Stomach (tissue), 9 donors: ENCODE data around the gene OR52W1. TPM values are rescaled to one million over a fixed set of nuclear protein-coding genes. Genes with fewer than 3 reads are reported as not detected.

Experiments
- DNase-seq, 2 donors: peaks; one replicate each; pipeline versions ENCODE4 v3.0.0 to v3.0.0-alpha.2; 2013 to 2019
- H3K27ac ChIP-seq, 5 donors: fragments of 200-600 bp in 4 of 5; sonication (generic) in 4 of 5; one replicate each; pipeline ENCODE4 v1.5.1; 2013 to 2019; ENCODE audit warnings: mild to moderate bottlenecking in 1 of 5, moderate library complexity in 1 of 5
- H3K27me3 ChIP-seq, 3 donors: fragments of 200-600 bp; sonication (generic); one replicate each; pipeline ENCODE4 v1.5.1; 2017 to 2019; ENCODE audit warnings: mixed run types in 1 of 3
- H3K36me3 ChIP-seq, 4 donors: fragments of 200-600 bp; sonication (generic); 1 replicate in 3 of 4; 2 replicates in 1 of 4; pipeline ENCODE4 v1.5.1; 2016 to 2019
- H3K4me1 ChIP-seq, 4 donors: fragments of 200-600 bp; sonication (generic); one replicate each; pipeline ENCODE4 v1.5.1; 2016 to 2019
- H3K4me3 ChIP-seq, 4 donors: fragments of 200-600 bp; sonication (generic) in 3 of 4; one replicate each; pipeline ENCODE4 v1.5.1; 2016 to 2019; ENCODE audit warnings: mild to moderate bottlenecking in 1 of 4
- H3K9me3 ChIP-seq, 4 donors: fragments of 200-600 bp; sonication (generic); one replicate each; pipeline ENCODE4 v1.5.1; 2016 to 2019
- CTCF ChIP-seq, 7 experiments: fragments of 450-650 bp in 4 of 7; fragments of 200-600 bp in 3 of 7; sonication (generic) in 3 of 7; IDR thresholded peaks; one replicate each; pipeline ENCODE4 v1.5.1; 2016 to 2019; ENCODE audit warnings: antibody characterized with exemption in 7 of 7, control low read depth in 2 of 7, mild to moderate bottlenecking in 1 of 7
- EP300 ChIP-seq: sonication (generic); formaldehyde crosslinking; IDR thresholded peaks from one replicate; pipeline ENCODE4 v1.6.1; 2017; ENCODE audit warnings: antibody characterized with exemption
- POLR2A ChIP-seq, 4 donors: fragments of 450-650 bp; IDR thresholded peaks; one replicate each; pipeline ENCODE4 v1.6.1; 2016; ENCODE audit warnings: antibody characterized with exemption in 4 of 4, control low read depth in 2 of 4, mild to moderate bottlenecking in 1 of 4, moderate library complexity in 1 of 4
- POLR2AphosphoS5 ChIP-seq, 3 donors: sonication (generic); formaldehyde crosslinking; IDR thresholded peaks; one replicate each; pipeline ENCODE4 v1.6.1; 2016; ENCODE audit warnings: antibody characterized with exemption in 3 of 3
- WGBS, 5 donors: extraction: QIAGEN DNeasy Blood & Tissue Kit in 3 of 5; methylation state at CpG; one replicate each; pipeline versions ENCODE4 v1.1.5 to v1.1.7; 2013 to 2018; 5-methylcytosine and 5-hydroxymethylcytosine counted together
- intact Hi-C: fragments of 100-400 bp; cut with DNase I; formaldehyde crosslinking; loops from one replicate; pipeline ENCODE4 v1.15.1; 2023; ENCODE audit warnings: low total_unique reads
- polyA plus RNA-seq, 3 donors: library from polyadenylated mRNA; stranded (reverse); fragments of 200-250 nt; gene quantifications; one replicate each; pipeline ENCODE4 v1.2.3, GENCODE V29; 2013
- total RNA-seq, 5 donors: library from RNA; depleted of rRNA; stranded (reverse); fragments of >200 nt; gene quantifications; one replicate each; pipeline versions ENCODE4 v1.1.0 to v1.2.3, GENCODE V29; 2014 to 2016
- donor health status: healthy with polysubstance abuse.
- donor health status: Bipolar disorder and iron deficiency.
- donor health status: healthy.

The OR52W1 gene
- total and polyA plus RNA-seq, 8 donors: not detected

DNA sequence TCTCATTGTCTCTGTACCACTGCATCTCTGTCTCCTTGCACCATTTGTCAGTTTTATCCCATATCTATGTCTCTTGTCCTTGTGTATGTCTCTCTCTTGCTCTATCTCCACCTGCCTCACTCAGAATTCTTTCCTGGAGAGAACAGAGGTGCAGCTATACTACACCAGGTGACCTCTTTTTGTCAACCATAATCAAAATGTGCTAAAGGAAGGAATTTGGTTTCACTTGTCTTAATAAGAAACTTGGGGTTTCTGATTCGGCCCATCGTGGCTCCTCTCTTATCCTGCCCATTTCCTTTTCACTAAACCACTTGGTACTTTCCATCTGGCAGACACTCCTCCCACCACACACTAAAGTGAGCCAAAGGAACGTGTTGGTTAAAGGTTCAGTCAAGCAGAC is 4.3 kb downstream of the OR52W1 start:
- peaks cover 0 to 49% (median 26%) of the 10 kb centered on the region in 4 donors for H3K36me3 ChIP-seq
- WGBS, 5 donors: 63 to 77% (median 72%) methylated on average over 3 of the region's 3 CpGs
- H3K4me3 ChIP-seq: no peak overlapping the region
- intact Hi-C loops: no loop called here
- TF ChIP-seq POLR2A (IDR thresholded peaks at IDR 0.05) (no peak), CTCF (IDR thresholded peaks at IDR 0.05) (no peak), POLR2AphosphoS5 (IDR thresholded peaks at IDR 0.05) (no peak), EP300 (no peak)
- H3K27ac ChIP-seq: no peak overlapping the region
- no peaks in the 10 kb centered on the region for H3K27me3 ChIP-seq
- H3K4me1 ChIP-seq: no peaks in the 10 kb centered on the region
- no peaks in the 10 kb centered on the region for H3K9me3 ChIP-seq
- DNase-seq: no peak

DNA sequence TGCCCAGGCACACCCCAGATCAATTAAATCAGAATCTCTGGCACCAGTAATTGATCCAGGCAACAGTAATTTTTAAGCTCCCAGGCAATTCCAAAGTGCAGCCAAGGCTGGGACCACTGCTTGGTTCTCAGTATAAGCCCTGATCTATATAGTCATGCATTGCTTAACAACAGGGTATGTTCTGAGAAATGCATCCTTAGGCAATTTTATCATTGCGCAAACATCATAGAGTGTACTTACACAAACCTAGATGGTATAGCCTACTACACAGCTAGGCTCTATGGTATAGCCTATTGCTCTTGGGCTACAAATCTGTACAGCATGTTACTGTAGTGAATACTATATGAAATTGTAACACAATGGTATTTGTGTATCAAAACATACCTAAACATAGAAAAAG is 5.7 kb downstream of the OR52W1 start:
- H3K36me3 ChIP-seq: peaks cover 2 to 61% (median 36%) of the 10 kb centered on the region in 4 donors
- H3K27ac ChIP-seq: no peak overlapping the region
- H3K9me3 ChIP-seq: no peaks in the 10 kb centered on the region
- H3K27me3 ChIP-seq: no peaks in the 10 kb centered on the region
- 93 to 100% (median 99%) methylated on average over 1 of the region's 1 CpG for WGBS, 5 donors
- H3K4me3 ChIP-seq: no peak overlapping the region
- no peak for DNase-seq
- intact Hi-C loops: no loop called here
- H3K4me1 ChIP-seq: no peaks in the 10 kb centered on the region
- no peak for TF ChIP-seq POLR2AphosphoS5 (IDR thresholded peaks at IDR 0.05)
- no peak for TF ChIP-seq EP300
- TF ChIP-seq CTCF (IDR thresholded peaks at IDR 0.05): no peak
- no peak for TF ChIP-seq POLR2A (IDR thresholded peaks at IDR 0.05)

DNA sequence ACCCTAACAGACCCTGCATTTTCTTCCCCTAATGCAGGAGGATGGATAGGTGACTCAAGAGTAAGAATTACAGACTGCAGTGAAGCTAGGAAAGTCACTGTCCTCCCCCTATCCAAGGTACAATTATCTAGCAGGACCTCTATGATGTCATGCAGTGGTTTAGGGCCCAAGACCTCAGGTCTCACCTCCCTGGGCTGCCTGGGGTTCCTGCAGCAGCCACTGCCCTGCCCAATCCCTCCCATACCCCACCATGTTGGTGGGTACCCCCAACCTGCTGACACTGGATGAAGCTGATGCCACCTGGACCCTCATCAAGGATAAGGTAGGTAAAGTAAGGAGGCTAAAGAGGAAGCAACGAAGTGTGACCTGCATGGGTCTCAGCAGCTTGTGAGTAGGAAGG is 6.3 kb downstream of the OR52W1 start, which contains the start of gene C11orf42:
Gene C11orf42, plus strand, starts transcription at position 192 of the 400 bp plus-strand sequence. Its CDS starts 59 bp downstream, at position 251.
- Histone ChIP-seq H3K27ac (peak within 1 kb of the TSS in 1 of 5 donors; percentile 20), H3K4me1 (no peaks in the 10 kb centered on the region), H3K9me3 (no peaks in the 10 kb centered on the region), H3K27me3 (no peaks in the 10 kb centered on the region), H3K36me3 (peaks cover 8 to 68% (median 43%) of the 10 kb centered on the region in 4 donors), H3K4me3 (no peak within 1 kb of the TSS)
- WGBS, 5 donors: 91 to 100% (median 97%) methylated on average over 1 of the region's 1 CpG
- TF ChIP-seq POLR2A (IDR thresholded peaks at IDR 0.05): no peak
- TF ChIP-seq CTCF (IDR thresholded peaks at IDR 0.05): no peak
- TF ChIP-seq EP300: no peak
- no peak for TF ChIP-seq POLR2AphosphoS5 (IDR thresholded peaks at IDR 0.05)
- no peak for DNase-seq
- intact Hi-C loops: no loop called here

GRCh38 chr11:6206456-6207180 is 7.6 kb downstream of the OR52W1 start:
- H3K4me1 ChIP-seq: no peaks in the 10 kb centered on the region
- H3K4me3 ChIP-seq: no peak overlapping the region
- H3K27ac ChIP-seq: peak overlapping the region in 1 of 5 donors; percentile 20
- intact Hi-C loops: no loop called here
- TF ChIP-seq POLR2AphosphoS5 (IDR thresholded peaks at IDR 0.05): no peak
- TF ChIP-seq CTCF (IDR thresholded peaks at IDR 0.05): no peak
- no peak for TF ChIP-seq POLR2A (IDR thresholded peaks at IDR 0.05)
- peaks cover 18 to 81% (median 56%) of the 10 kb centered on the region in 4 donors for H3K36me3 ChIP-seq
- no peaks in the 10 kb centered on the region for H3K27me3 ChIP-seq
- DNase-seq: no peak
- H3K9me3 ChIP-seq: no peaks in the 10 kb centered on the region
- WGBS, 5 donors: 79 to 89% (median 83%) methylated on average over 3 of the region's 3 CpGs
